GM21786 (cell line): ENCODE results near the gene TLR7.
A peak's percentile ranks its signal among the peaks of the same experiment; 100 is the strongest.

Source experiments
- ATAC-seq: cut with Tn5 transposase; IDR thresholded peaks from one replicate; pipeline ENCODE4 v1.9.1; 2021; ENCODE audit not compliant: unreplicated experiment

TLR7 gene

GRCh38 chrX:12890467-12890866, 23.6 kb downstream of the TLR7 start:
- ATAC-seq, result peak; percentile 72

GRCh38 chrX:12891171-12891570, 24.3 kb downstream of the TLR7 start:
- no peak for ATAC-seq

GRCh38 chrX:12891915-12892506, 25.1 kb downstream of the TLR7 start:
- peak; percentile 48 for ATAC-seq

GRCh38 chrX:12892716-12893115, 25.8 kb downstream of the TLR7 start:
- ATAC-seq, result no peak

GRCh38 chrX:12894074-12895030, 27.5 kb downstream of the TLR7 start:
- no peak for ATAC-seq

GRCh38 chrX:12895866-12896265, 29.0 kb downstream of the TLR7 start:
- ATAC-seq, result no peak

- ATAC-seq, result no peak
These were observed 30.1 kb downstream of the TLR7 start for GRCh38 chrX:12896935-12897334.

GRCh38 chrX:12898073-12898472, 31.2 kb downstream of the TLR7 start:
- ATAC-seq, result no peak

GRCh38 chrX:12899506-12899905, 32.6 kb downstream of the TLR7 start:
- ATAC-seq, result no peak

GRCh38 chrX:12901486-12901885, 34.6 kb downstream of the TLR7 start:
- ATAC-seq, result no peak

GRCh38 chrX:12903646-12904045, 36.8 kb downstream of the TLR7 start:
- ATAC-seq, result no peak

GRCh38 chrX:12906046-12906761, 39.3 kb downstream of the TLR7 start, which contains the start of gene TLR8:
TLR8 (plus strand) TSS chrX:12906620; CDS start chrX:12906707, 87 bp downstream.
- no peak for ATAC-seq

GRCh38 chrX:12910423-12911121, 43.7 kb downstream of the TLR7 start:
- ATAC-seq, result no peak

GRCh38 chrX:12911122-12911470, 44.2 kb downstream of the TLR7 start:
- no peak for ATAC-seq

GRCh38 chrX:12912791-12913482, 46.1 kb downstream of the TLR7 start:
- no peak for ATAC-seq

- ATAC-seq, result no peak
These were observed 50.9 kb downstream of the TLR7 start for GRCh38 chrX:12917753-12918152.

- ATAC-seq, result no peak
These were observed 52.2 kb downstream of the TLR7 start for GRCh38 chrX:12919051-12919450.

GRCh38 chrX:12919620-12920019, 52.7 kb downstream of the TLR7 start:
- ATAC-seq, result no peak

- ATAC-seq, result no peak
These were observed 54.1 kb downstream of the TLR7 start for GRCh38 chrX:12920990-12921389.

- ATAC-seq, result no peak
These were observed 55.2 kb downstream of the TLR7 start for GRCh38 chrX:12921886-12922598.
